Measurements from ENCODE around the gene NPTX2. TPM values are rescaled to one million over a fixed set of nuclear protein-coding genes. Genes with fewer than 3 reads are reported as not detected.

The NPTX2 gene
- total RNA-seq, 1 experiment from 2014 or later = 40.5 TPM

GRCh38 chr7:98641646-98642500, 24.8 kb downstream of the NPTX2 start:
- DNase-seq (ENCODE audit: low read depth) = no peak

DNA sequence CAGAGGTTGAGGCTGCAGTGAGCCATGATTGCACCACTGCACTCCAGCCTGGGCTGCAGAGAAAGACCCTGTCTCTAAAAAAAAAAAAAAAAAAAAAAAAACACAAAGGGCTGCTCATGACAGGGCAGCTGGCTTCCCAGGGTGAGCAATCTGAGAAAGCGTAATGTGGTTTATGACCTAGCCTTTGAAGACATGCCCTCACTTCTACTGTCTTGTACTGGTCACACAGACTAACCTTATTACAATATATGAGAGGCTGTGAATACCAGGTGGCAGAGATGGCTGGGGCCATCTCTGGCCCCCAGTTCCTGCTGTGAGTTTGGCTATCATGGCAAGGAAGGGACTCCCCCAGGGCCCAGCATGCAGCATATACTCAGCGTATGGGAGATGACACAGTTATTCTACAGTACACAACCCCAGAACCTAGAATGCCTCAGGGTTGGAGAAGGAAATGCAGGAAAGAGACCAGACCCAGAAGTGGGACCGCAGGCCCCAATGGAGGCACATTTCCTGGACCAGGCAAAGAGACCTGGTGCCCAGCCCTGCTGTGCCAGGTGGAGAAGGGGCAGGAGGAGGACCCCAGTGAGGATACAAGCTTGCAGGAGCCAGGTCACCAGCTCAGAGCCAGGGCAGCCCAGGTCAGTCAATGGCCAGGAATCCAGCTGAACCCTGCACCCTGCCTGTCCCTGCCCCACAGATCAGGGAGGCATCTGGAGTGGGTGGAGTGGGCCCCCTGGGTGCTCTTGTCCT, 26.3 kb downstream of the NPTX2 start:
- in situ Hi-C loops (cut with HindIII; ENCODE audit: low pct_unique_long_range_greater_than_20kb, low sequenced_read_pairs) = no loop called here
- DNase-seq (ENCODE audit: low read depth) = no peak

More at GRCh38 chr7:98641646-98642500, 24.8 kb downstream of the NPTX2 start:
- in situ Hi-C loops (cut with HindIII; ENCODE audit: low pct_unique_long_range_greater_than_20kb, low sequenced_read_pairs) = no loop called here

DNA sequence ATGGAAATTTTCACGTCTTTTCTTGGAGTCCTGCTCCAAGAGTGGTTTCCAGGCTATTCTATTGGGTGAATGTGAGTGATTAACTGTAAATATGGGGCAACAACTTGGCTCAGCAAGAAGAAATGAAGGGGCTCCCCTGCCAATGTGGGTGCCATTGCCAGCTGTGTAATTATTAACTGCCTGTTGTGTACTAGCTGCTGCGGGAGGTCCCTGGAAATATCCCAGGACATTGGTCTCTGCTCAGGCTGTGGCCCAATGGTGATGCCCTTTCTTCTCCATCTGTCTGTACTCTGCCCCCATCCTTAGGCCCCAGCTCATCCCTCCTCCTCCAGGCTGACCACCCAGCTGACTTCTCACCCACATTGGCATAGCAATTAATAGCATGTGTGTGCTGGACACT, 29.4 kb downstream of the NPTX2 start:
- DNase-seq (ENCODE audit: low read depth) = no peak
- in situ Hi-C loops (cut with HindIII; ENCODE audit: low pct_unique_long_range_greater_than_20kb, low sequenced_read_pairs) = no loop called here

- DNase-seq (ENCODE audit: low read depth) = no peak
- in situ Hi-C loops (cut with HindIII; ENCODE audit: low pct_unique_long_range_greater_than_20kb, low sequenced_read_pairs) = no loop called here
Measured at GRCh38 chr7:98647326-98647725, 30.2 kb downstream of the NPTX2 start.

- in situ Hi-C loops (cut with HindIII; ENCODE audit: low pct_unique_long_range_greater_than_20kb, low sequenced_read_pairs) = no loop called here
- DNase-seq (ENCODE audit: low read depth) = no peak
Measured at GRCh38 chr7:98651760-98652159, 34.7 kb downstream of the NPTX2 start.

GRCh38 chr7:98653601-98654310, 36.7 kb downstream of the NPTX2 start:
- in situ Hi-C loops (cut with HindIII; ENCODE audit: low pct_unique_long_range_greater_than_20kb, low sequenced_read_pairs) = no loop called here
- no peak for DNase-seq (ENCODE audit: low read depth)

DNA sequence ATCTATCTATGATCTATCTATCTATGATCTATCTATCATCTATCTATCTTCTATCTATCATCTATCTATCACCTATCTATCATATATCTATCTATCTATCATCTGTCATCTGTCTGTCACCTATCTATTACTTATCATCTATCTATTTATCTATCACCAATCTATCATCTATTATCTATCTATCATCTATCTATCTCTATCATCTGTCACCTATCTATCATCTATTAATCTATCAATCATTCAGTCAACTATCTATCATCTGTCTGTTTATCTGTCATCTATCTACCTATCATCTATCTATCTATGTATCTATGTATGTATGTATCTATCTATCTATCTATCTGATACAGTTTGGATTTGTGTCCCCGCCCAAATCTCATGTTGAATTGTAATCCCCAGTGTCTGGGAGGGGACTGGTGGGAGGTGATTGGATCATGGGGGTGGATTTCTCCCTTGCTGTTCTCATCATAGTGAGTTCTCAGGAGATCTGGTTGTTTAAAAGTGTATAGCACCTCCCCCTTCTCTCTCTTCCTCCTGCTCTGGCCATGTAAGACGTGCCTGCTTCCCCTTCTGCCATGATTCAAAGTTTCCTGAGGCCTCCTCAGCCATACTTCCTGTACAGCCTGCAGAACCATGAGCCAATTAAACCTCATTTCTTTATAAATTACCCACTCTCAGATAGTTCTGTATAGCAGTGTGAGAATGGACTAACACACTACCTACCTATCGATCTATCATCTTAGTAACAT, 37.6 kb downstream of the NPTX2 start:
- in situ Hi-C loops (cut with HindIII; ENCODE audit: low pct_unique_long_range_greater_than_20kb, low sequenced_read_pairs) = no loop called here
- no peak for DNase-seq (ENCODE audit: low read depth)

- in situ Hi-C loops (cut with HindIII; ENCODE audit: low pct_unique_long_range_greater_than_20kb, low sequenced_read_pairs) = no loop called here
- no peak for DNase-seq (ENCODE audit: low read depth)
Measured at GRCh38 chr7:98655611-98656010, 38.5 kb downstream of the NPTX2 start.

DNA sequence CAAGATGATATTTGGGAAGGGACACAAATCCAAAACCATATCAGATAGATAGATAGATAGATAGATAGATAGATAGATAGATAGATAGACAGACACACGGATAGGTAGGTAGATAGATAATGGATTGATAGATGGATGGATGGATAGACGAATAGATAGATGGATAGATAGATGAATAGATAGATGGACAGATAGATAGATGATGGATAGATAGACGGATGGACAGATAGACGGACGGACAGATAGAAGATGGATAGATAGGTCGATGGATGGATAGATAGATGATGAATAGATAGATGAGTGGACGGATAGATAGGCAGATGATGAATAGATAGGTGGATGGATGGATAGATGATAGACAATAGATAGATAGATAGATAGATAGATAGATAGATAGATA, 39.8 kb downstream of the NPTX2 start:
- no peak for DNase-seq (ENCODE audit: low read depth)
- in situ Hi-C loops (cut with HindIII; ENCODE audit: low pct_unique_long_range_greater_than_20kb, low sequenced_read_pairs) = no loop called here

- DNase-seq (ENCODE audit: low read depth) = no peak
- in situ Hi-C loops (cut with HindIII; ENCODE audit: low pct_unique_long_range_greater_than_20kb, low sequenced_read_pairs) = no loop called here
Measured at GRCh38 chr7:98657736-98658135, 40.7 kb downstream of the NPTX2 start.

- DNase-seq (ENCODE audit: low read depth) = no peak
- in situ Hi-C loops (cut with HindIII; ENCODE audit: low pct_unique_long_range_greater_than_20kb, low sequenced_read_pairs) = no loop called here
Measured at GRCh38 chr7:98659756-98660155, 42.7 kb downstream of the NPTX2 start.

DNA sequence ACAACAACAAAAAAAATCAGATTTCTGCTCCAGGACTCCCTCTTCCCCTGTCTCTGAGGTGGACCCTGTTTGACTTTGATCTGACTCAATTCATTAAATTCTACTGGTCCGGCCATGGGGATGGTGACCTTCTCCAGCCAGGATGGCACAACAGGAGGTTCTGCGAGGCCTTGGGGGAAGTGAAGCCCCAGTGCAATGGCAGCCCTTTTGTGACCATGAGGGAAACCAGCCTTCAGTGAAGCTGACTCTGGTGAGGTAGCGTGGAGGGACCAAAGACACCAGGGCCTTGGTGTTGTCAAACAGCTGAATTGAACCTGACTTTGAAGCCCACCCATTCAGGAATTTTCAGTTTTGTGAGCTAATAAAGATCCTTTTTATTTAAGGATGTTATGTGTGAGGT, 44.5 kb downstream of the NPTX2 start:
- in situ Hi-C loops (cut with HindIII; ENCODE audit: low pct_unique_long_range_greater_than_20kb, low sequenced_read_pairs) = no loop called here
- DNase-seq (ENCODE audit: low read depth) = no peak

DNA sequence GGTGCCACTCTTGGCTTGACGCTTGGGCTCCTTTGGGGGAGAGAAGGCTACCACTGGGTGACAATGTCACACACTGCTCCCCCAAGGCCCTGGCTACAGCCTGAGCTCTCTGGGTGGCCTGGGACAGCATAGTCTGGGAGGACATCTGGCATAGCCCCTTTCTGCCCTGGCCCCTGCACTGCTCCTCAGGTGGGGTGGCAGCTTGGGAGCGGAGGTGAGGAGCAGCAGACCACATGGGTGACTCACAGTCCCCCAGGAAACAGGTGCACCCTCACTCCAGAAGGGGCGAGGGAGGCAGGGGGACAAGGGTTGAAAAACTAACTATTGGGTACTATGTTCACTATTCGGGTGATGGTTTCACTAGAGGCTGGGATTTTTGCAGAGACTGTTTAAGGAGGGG, 45.2 kb downstream of the NPTX2 start:
- no peak for DNase-seq (ENCODE audit: low read depth)
- in situ Hi-C loops (cut with HindIII; ENCODE audit: low pct_unique_long_range_greater_than_20kb, low sequenced_read_pairs) = no loop called here

DNA sequence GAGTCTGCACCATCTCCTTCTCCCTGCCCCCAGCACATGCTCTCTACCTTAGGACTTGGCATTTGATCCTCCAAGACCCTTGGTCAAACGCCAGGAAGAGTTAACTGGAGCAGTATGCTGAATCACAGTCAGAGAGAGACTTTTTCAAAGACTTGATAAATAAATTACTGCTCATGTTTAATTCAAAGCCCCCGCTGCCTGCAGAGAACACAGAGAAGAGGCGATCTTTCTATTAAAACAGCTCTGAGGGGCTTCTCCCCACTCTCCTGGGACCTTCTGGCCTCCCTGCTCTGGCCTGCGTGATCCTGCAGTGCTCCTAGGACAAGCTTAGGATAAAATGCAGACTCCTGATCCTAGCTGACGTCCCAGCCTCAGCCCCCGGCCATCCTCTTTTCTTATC, 47.8 kb downstream of the NPTX2 start:
- DNase-seq (ENCODE audit: low read depth) = no peak
- in situ Hi-C loops (cut with HindIII; ENCODE audit: low pct_unique_long_range_greater_than_20kb, low sequenced_read_pairs) = no loop called here

GRCh38 chr7:98668255-98668654, 51.2 kb downstream of the NPTX2 start:
- no peak for DNase-seq (ENCODE audit: low read depth)
- in situ Hi-C loops (cut with HindIII; ENCODE audit: low pct_unique_long_range_greater_than_20kb, low sequenced_read_pairs) = no loop called here

GRCh38 chr7:98669329-98670000, 52.4 kb downstream of the NPTX2 start:
- in situ Hi-C loops (cut with HindIII; ENCODE audit: low pct_unique_long_range_greater_than_20kb, low sequenced_read_pairs) = no loop called here
- DNase-seq (ENCODE audit: low read depth) = no peak

- DNase-seq (ENCODE audit: low read depth) = no peak
- in situ Hi-C loops (cut with HindIII; ENCODE audit: low pct_unique_long_range_greater_than_20kb, low sequenced_read_pairs) = no loop called here
Measured at GRCh38 chr7:98670186-98670585, 53.1 kb downstream of the NPTX2 start.
